Measurements from ENCODE around the gene MORN3. TPM values are rescaled to one million over a fixed set of nuclear protein-coding genes. Genes with fewer than 3 reads are reported as not detected.
"Not testable (repeated sequence)": the region's sequence is repeated elsewhere in the genome, so short reads cannot be mapped to it uniquely, and the experiment has no call there.

MORN3 gene, protein sequence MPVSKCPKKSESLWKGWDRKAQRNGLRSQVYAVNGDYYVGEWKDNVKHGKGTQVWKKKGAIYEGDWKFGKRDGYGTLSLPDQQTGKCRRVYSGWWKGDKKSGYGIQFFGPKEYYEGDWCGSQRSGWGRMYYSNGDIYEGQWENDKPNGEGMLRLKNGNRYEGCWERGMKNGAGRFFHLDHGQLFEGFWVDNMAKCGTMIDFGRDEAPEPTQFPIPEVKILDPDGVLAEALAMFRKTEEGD
- 2.8 TPM for total RNA-seq

DNA sequence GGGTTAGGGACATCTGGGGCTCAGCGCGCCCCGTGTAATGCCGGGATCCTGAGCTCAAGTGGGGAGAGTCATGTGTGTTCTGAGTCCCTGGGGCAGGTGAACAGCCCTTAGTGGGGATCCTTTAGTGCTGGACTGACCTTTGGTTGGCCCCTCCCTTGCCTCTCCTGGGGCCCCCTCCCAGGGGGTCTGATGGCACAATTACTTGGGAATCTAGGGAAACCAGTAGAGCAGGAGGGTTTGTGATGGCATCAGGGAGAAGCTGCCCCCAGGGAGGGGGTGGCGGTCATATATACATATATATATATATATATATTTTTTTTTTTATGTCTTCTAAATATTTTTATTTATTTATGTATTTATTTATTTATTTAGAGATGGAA lies at the start of gene MORN3:
Gene MORN3 (minus strand): TSS at position 134 of the 380 bp plus-strand sequence. CDS start 171 bp downstream, outside the sequence.
- DNase-seq = no peak

DNA sequence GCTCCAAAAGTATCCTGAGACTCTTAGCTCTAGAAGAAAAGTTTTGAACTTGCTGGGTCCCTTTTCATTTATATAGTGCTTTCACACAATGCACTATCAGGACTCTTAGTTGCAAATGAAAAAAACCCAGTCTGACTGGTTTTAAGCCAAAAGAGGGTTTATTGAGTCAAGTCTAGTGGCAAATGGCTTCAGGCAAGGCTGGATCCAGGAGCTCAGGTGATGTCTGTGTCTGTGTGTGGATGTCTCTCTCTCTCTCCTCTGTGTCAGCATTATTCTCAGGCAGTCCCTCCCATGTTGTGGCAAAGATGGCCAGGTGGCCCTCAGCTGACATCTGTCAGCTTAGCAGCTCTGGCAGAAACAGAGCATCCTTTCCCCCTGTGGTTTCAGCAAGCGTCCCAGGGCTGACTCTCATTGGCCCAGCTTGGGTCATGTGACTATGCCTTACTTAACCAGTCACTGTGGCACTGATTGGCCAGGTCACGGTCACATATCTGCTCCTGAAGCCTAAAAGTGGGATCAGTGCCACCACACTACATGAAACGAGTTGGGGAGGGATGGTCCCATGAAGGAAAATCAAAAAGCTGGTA lies 49.3 kb upstream of the MORN3 start:
- no peak for DNase-seq

GRCh38 chr12:121717041-121717699 lies 47.7 kb upstream of the MORN3 start:
- no peak for DNase-seq

DNA sequence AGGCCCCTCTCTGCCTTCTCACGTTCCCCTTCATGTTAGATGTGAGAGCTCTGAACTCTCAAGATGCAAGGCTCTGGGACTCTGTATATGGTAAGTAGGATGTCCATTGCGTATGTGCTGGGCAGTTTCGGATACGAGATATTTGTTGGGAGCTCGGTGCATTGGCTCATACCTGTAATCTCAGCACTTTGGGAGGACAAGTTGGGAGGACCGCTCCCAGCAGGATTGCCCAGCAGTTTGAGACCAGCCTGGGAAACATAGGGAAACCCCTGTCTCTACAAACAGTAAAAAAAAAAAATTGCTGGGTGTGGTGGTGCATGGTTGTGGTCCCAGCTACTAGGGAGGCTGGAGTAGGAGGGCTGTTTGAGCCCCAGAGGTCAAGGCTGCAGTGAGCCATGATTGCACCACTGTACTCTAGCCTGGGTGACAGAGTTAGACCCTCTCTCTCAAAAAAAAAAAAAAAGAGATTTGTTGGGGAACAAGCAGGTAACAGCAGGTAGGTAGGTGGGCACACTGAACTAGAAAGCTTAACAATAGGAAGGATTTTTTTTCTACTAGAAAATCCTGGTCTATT lies 46.5 kb upstream of the MORN3 start:
- no peak for DNase-seq

GRCh38 chr12:121715055-121715454 lies 45.6 kb upstream of the MORN3 start:
- not testable (repeated sequence) for DNase-seq

GRCh38 chr12:121713793-121714192 lies 44.3 kb upstream of the MORN3 start:
- DNase-seq = no peak

- DNase-seq = no peak
These were observed 43.9 kb upstream of the MORN3 start for GRCh38 chr12:121713257-121713777.

DNA sequence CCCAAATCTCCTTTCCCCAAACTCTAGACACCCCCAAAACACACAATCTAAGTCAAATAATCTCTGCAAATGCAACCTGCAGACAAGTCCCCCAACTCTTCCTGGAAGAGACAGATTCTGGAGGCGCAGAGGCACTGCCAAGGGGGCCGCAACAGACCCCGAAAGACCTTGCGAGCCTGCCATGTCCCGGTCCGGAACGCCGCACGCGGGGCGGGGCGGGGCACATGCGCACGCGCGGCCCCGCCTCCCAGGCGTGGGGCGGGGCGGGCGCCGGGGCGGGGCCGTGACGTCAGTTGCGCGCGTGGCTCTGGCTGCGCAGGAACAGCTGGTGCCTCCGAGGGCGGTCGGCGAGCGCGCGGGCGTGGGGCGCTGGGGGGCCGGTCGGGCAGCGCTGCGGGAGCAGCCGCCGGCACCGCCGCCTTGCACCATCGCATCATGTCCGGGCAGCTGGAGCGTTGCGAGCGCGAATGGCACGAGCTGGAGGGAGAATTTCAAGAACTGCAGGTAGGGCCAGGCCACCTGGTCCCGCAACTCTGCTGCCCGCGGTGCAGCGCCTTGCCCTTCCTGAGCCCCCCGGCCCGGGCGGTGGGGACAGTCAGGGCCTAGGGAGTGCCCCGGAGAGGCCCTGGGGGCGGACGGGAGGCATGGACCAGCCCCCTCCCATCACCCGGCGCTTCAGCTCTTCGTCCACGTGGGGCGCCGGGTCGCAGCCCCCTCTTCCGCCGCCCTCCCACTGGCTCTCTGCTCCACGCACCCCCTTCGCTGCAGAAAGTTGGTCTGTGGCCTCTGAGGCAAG lies 43.2 kb upstream of the MORN3 start, which contains the start of gene TMEM120B:
Gene TMEM120B (plus strand): TSS at position 292 of the 796 bp plus-strand sequence. CDS start 144 bp downstream, at position 436.
- peak; percentile 75 for DNase-seq

DNA sequence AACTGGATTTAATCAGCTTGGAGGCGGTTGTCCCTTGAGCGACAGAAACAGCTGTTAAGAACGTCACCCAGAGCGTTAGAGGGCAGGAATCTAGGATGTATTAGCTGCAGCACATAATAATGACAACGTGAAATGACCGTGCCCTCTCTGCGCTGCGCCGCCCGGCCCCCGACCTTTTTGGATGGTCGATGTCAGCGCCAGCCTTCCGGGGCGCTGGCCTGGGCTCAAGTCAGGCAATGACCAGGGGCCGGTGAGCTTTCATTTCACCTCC lies 42.7 kb upstream of the MORN3 start:
- no peak for DNase-seq

GRCh38 chr12:121711361-121712189 lies 42.1 kb upstream of the MORN3 start:
- DNase-seq = no peak

- DNase-seq = no peak
These were observed 40.1 kb upstream of the MORN3 start for GRCh38 chr12:121709478-121709961.

- DNase-seq = not testable (repeated sequence)
These were observed 39.6 kb upstream of the MORN3 start for GRCh38 chr12:121709064-121709424.

GRCh38 chr12:121708313-121709063 lies 39.0 kb upstream of the MORN3 start:
- no peak for DNase-seq

- DNase-seq = no peak
These were observed 36.1 kb upstream of the MORN3 start for GRCh38 chr12:121705514-121705913.

DNA sequence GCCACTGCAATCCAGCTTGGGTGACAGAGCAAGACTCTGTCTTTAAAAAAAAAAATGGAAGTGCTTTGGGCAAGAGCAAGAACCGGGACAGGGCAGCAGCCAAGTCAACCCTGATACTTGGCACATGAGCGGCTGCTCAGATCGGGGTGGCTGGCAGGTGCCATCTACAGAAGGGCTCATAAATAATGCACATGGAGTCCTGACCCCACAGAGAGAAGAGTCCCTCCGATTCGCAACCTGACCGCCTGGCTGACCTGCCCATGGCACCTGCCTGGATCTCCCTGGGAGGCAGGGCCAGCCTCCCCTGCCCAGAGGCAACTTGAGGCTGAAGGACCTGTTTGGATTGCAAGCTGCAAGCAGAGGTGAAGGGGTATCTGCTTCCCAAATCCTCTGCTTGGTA lies 33.5 kb upstream of the MORN3 start:
- no peak for DNase-seq

DNA sequence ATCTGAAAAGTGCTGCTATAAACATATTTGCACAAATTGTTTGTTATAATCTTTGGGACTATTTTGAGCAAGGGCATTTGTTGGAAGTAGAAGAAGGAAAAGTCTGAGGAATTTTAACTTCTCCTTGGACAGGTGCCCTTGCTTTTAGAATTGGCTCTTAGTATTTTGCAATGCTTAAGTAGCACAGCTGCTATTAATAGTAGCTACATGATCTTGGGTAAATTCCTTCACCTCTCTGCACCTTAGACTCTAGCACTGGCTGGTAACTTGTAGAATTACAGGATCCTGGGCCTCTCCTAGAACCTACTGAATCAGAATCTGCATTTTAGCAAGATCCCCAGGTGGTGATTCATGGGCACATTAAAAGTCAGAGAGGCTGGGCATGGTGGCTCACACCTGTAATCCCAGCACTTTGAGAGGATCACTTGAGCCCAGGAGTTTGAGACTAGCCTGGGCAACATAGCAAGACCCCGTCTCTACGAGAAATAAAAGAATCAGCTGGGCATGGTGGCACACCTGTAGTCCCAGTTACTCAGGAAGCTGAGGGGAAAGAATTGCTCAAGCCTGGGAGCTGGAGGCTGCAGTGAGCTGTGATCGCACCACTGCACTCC lies 32.3 kb upstream of the MORN3 start:
- DNase-seq = no peak

GRCh38 chr12:121697861-121698260 lies 28.4 kb upstream of the MORN3 start:
- DNase-seq = not testable (repeated sequence)

DNA sequence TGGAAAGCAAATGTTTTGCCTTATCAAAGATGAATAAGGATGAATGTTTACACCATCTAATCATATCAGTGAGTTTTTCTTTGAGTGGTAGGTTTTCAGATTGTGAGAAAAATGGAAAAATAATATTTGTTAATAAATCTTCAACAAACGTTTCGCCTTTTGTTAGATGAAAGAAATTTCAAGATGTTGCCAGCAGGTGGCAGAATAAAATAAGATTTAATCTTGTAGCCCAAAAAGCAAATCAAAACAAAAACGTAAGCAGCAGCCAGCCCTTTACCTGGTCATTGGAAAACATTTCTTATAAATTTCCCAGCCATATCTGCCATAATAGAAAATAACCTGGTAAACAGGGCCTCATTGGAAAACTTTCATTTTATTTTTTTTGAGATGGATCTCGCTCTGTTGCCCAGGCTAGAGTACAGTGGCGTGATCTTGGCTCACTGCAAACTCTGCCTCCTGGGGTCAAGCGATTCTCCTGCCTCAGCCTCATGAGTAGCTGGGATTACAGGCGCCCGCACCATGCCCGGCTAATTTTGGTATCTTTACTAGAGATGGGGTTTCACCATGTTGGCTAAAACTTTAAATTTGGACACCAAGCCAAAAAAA lies 27.7 kb upstream of the MORN3 start:
- no peak for DNase-seq

- no peak for DNase-seq
These were observed 23.8 kb upstream of the MORN3 start for GRCh38 chr12:121693155-121693687.
